ENCODE data around the gene RBBP5.

The RBBP5 gene

GRCh38 chr1:205073511-205073910, 48.3 kb downstream of the RBBP5 start:
- no peak for DNase-seq

- DNase-seq: no peak
Measured at GRCh38 chr1:205072881-205073280, 48.9 kb downstream of the RBBP5 start.

- DNase-seq: no peak
Measured at GRCh38 chr1:205072286-205072685, 49.5 kb downstream of the RBBP5 start.

GRCh38 chr1:205071801-205072200, 50.0 kb downstream of the RBBP5 start:
- no peak for DNase-seq

- no peak for DNase-seq
Measured at GRCh38 chr1:205071028-205071409, 50.8 kb downstream of the RBBP5 start.

- no peak for DNase-seq
Measured at GRCh38 chr1:205069371-205070125, 52.2 kb downstream of the RBBP5 start.

- peak; percentile 14 for DNase-seq
Measured at GRCh38 chr1:205068457-205069040, 53.2 kb downstream of the RBBP5 start.

GRCh38 chr1:205068001-205068400, 53.8 kb downstream of the RBBP5 start:
- no peak for DNase-seq

GRCh38 chr1:205067031-205067430, 54.7 kb downstream of the RBBP5 start:
- no peak for DNase-seq

- no peak for DNase-seq
Measured at GRCh38 chr1:205066141-205066818, 55.5 kb downstream of the RBBP5 start.

- no peak for DNase-seq
Measured at GRCh38 chr1:205065666-205066065, 56.1 kb downstream of the RBBP5 start.

- no peak for DNase-seq
Measured at GRCh38 chr1:205064741-205065316, 56.9 kb downstream of the RBBP5 start.

GRCh38 chr1:205064301-205064700, 57.5 kb downstream of the RBBP5 start:
- DNase-seq: no peak

GRCh38 chr1:205062895-205063294, 58.9 kb downstream of the RBBP5 start:
- no peak for DNase-seq

- DNase-seq: no peak
Measured at GRCh38 chr1:205062319-205062718, 59.5 kb downstream of the RBBP5 start.

- peak; percentile 63 for DNase-seq
Measured at GRCh38 chr1:205061665-205062069, 60.1 kb downstream of the RBBP5 start.

GRCh38 chr1:205061227-205061626, 60.6 kb downstream of the RBBP5 start:
- no peak for DNase-seq

GRCh38 chr1:205060746-205061145, 61.0 kb downstream of the RBBP5 start:
- DNase-seq: no peak

GRCh38 chr1:205059660-205060059, 62.1 kb downstream of the RBBP5 start:
- DNase-seq: no peak

- no peak for DNase-seq
Measured at GRCh38 chr1:205058853-205059252, 62.9 kb downstream of the RBBP5 start.

GRCh38 chr1:205057808-205058575, 63.8 kb downstream of the RBBP5 start:
- no peak for DNase-seq

GRCh38 chr1:205056956-205057568, 64.7 kb downstream of the RBBP5 start:
- DNase-seq: no peak

Measured in fibroblast of skin of back (primary cell).